Omental fat pad (tissue), 4 donors: Measurements from ENCODE around the gene FAM24A. TPM values are rescaled to one million over a fixed set of nuclear protein-coding genes. Genes with fewer than 3 reads are reported as not detected.
"Not testable (repeated sequence)": the region's sequence is repeated elsewhere in the genome, so short reads cannot be mapped to it uniquely, and the experiment has no call there.

ENCODE experiments used
- ATAC-seq: fragments of 150-250 bp; one replicate; pipeline ENCODE4 v1.9.1; 2016; ENCODE audit warnings: mild to moderate bottlenecking, moderate library complexity; ENCODE audit not compliant: low FRiP score
- DNase-seq: peaks from one replicate; pipeline ENCODE4 v3.0.0-alpha.2; 2019; ENCODE audit warnings: low spot score
- CTCF ChIP-seq, 3 donors: fragments of 450-650 bp; IDR thresholded peaks; one replicate each; pipeline ENCODE4 v1.5.1; 2016 to 2017; ENCODE audit warnings: antibody characterized with exemption in 3 of 3, mild to moderate bottlenecking in 3 of 3, moderate library complexity in 2 of 3
- total RNA-seq, 4 donors: library from RNA; depleted of rRNA; stranded (reverse); fragments of >200 nt; gene quantifications; one replicate each; pipeline ENCODE4 v1.1.0, GENCODE V29; 2016

FAM24A gene
- total RNA-seq: not detected

- no peak for TF ChIP-seq CTCF (IDR thresholded peaks at IDR 0.05)
- ATAC-seq: no peak
Observed at GRCh38 chr10:122910310-122910709, at the start of gene FAM24A. Gene FAM24A (plus strand): TSS chr10:122910610. CDS start chr10:122911635, 1,025 bp downstream.

GRCh38 chr10:122861711-122862161, 48.7 kb upstream of the FAM24A start:
- ATAC-seq (no peak), DNase-seq (no peak)
- TF ChIP-seq CTCF (IDR thresholded peaks at IDR 0.05): no peak

More at GRCh38 chr10:122910310-122910709, at the start of gene FAM24A:
- no peak for DNase-seq

GRCh38 chr10:122863216-122864193, 46.9 kb upstream of the FAM24A start:
- no peak for ATAC-seq
- no peak for TF ChIP-seq CTCF (IDR thresholded peaks at IDR 0.05)
- DNase-seq: no peak

- ATAC-seq (no peak), DNase-seq (no peak)
- TF ChIP-seq CTCF (IDR thresholded peaks at IDR 0.05): no peak
Observed at GRCh38 chr10:122864194-122864592, 46.2 kb upstream of the FAM24A start.

GRCh38 chr10:122864901-122865300, 45.5 kb upstream of the FAM24A start:
- no peak for TF ChIP-seq CTCF (IDR thresholded peaks at IDR 0.05)
- ATAC-seq (no peak), DNase-seq (no peak)

- DNase-seq, ATAC-seq: not testable (repeated sequence)
Observed at GRCh38 chr10:122866757-122867482, 43.5 kb upstream of the FAM24A start.

GRCh38 chr10:122868768-122869167, 41.6 kb upstream of the FAM24A start:
- not testable (repeated sequence) for DNase-seq, ATAC-seq

- ATAC-seq, DNase-seq: not testable (repeated sequence)
Observed at GRCh38 chr10:122871947-122872346, 38.5 kb upstream of the FAM24A start.
